GM12878 (cell line): ENCODE data around the gene LRP3.

Experiments used
- EP300 ChIP-seq, 2 experiments: fragments of 150-350 bp in 1 of 2; IDR thresholded peaks; 2 replicates each; pipeline ENCODE4 v1.6.1; 2011 to 2012; ENCODE audit warnings: low read depth in 2 of 2, low read length in 2 of 2, borderline replicate concordance in 1 of 2, improper control_type of control experiment in 1 of 2, inconsistent platforms in 1 of 2; ENCODE audit not compliant: control insufficient read depth in 1 of 2
- HDAC2 ChIP-seq: fragments of 200-600 bp; sonication (generic); IDR thresholded peaks from 2 replicates; pipeline ENCODE4 v1.6.1; 2017
- NFIC ChIP-seq: IDR thresholded peaks from 2 replicates; pipeline ENCODE4 v1.6.1; 2012; ENCODE audit warnings: low read depth, mild to moderate bottlenecking, inconsistent platforms, low read length, moderate library complexity
- POLR2A ChIP-seq: IDR thresholded peaks from 2 replicates; pipeline ENCODE4 v1.6.1; 2011; ENCODE audit warnings: low read depth, mild to moderate bottlenecking, low read length
- SMARCA5 ChIP-seq: fragments of 450-650 bp; IDR thresholded peaks from 2 replicates; pipeline ENCODE4 v1.6.1; 2017; ENCODE audit warnings: mild to moderate bottlenecking
- TAF1 ChIP-seq: IDR thresholded peaks from 2 replicates; pipeline ENCODE4 v1.6.1; 2011; ENCODE audit warnings: mild to moderate bottlenecking, low read depth, low read length, borderline replicate concordance
- TF ChIP-seq, protein P1 (sequence below), 3 experiments: IDR thresholded peaks in 2 of 3; conservative IDR thresholded peaks in 1 of 3; 2 replicates each; pipeline ENCODE4 v1.5.1; 2011; ENCODE audit warnings: low read depth in 3 of 3, low read length in 3 of 3, mild to moderate bottlenecking in 3 of 3, control low read depth in 2 of 3, moderate library complexity in 2 of 3, inconsistent platforms in 1 of 3, mixed read lengths in 1 of 3; ENCODE audit not compliant: control insufficient read depth in 2 of 3, insufficient read depth in 1 of 3; ENCODE audit errors: extremely low read depth in 1 of 3
- TF ChIP-seq, protein P2 (sequence below): IDR thresholded peaks from 2 replicates; pipeline ENCODE4 v1.6.1; 2012; ENCODE audit warnings: mild to moderate bottlenecking, low read depth, low read length
- TF ChIP-seq, protein P3 (sequence below): IDR thresholded peaks from 2 replicates; pipeline ENCODE4 v1.6.1; 2011; ENCODE audit warnings: low read depth, mild to moderate bottlenecking, low read length, moderate library complexity, borderline replicate concordance; ENCODE audit errors: extremely low read depth
- TF ChIP-seq, protein P4 (sequence below): IDR thresholded peaks from 2 replicates; pipeline ENCODE4 v1.6.1; 2012; ENCODE audit warnings: low read length, inconsistent platforms

DNA sequence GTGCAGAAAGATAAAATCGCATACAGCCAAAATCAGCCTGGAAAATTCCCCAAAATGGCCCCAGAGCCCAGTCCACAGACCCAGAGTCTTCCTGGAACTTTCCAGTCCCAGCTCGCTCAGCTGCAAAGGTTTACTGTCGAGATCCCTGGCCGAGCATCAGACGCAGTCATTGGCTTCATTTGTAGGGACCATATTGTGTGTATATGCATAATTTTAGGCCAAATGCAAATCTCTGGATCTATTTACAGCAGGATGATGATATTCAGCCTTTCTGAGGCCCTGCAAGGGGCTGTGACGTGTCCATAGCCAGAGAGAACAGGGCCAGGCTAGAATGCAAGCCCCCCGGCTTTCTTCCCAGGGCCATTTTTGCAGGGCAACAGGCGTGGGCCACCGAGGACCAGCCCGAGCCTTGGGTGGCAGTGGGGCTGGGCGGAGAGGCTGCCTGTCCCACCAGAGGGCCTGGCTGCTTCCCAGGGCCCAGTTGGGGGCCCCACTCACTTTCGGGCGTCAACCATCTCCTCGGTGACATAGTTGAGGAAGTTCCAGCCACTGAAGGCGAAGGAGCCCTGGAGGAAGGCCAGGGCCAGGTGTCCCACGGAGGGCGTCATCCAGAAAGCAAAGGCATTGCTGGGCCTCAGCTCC is 17.8 kb downstream of the LRP3 start:
- TF ChIP-seq, protein P1, sequence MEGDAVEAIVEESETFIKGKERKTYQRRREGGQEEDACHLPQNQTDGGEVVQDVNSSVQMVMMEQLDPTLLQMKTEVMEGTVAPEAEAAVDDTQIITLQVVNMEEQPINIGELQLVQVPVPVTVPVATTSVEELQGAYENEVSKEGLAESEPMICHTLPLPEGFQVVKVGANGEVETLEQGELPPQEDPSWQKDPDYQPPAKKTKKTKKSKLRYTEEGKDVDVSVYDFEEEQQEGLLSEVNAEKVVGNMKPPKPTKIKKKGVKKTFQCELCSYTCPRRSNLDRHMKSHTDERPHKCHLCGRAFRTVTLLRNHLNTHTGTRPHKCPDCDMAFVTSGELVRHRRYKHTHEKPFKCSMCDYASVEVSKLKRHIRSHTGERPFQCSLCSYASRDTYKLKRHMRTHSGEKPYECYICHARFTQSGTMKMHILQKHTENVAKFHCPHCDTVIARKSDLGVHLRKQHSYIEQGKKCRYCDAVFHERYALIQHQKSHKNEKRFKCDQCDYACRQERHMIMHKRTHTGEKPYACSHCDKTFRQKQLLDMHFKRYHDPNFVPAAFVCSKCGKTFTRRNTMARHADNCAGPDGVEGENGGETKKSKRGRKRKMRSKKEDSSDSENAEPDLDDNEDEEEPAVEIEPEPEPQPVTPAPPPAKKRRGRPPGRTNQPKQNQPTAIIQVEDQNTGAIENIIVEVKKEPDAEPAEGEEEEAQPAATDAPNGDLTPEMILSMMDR (IDR thresholded peaks at IDR 0.05 in 2 of 3, conservative IDR thresholded peaks at IDR 0.05 in 1 of 3; ENCODE audit: control insufficient read depth in 2 of 3, extremely low read depth in 1 of 3, insufficient read depth in 1 of 3, low read depth in 3 of 3, low read length in 3 of 3): no peak
- TF ChIP-seq, protein P2, sequence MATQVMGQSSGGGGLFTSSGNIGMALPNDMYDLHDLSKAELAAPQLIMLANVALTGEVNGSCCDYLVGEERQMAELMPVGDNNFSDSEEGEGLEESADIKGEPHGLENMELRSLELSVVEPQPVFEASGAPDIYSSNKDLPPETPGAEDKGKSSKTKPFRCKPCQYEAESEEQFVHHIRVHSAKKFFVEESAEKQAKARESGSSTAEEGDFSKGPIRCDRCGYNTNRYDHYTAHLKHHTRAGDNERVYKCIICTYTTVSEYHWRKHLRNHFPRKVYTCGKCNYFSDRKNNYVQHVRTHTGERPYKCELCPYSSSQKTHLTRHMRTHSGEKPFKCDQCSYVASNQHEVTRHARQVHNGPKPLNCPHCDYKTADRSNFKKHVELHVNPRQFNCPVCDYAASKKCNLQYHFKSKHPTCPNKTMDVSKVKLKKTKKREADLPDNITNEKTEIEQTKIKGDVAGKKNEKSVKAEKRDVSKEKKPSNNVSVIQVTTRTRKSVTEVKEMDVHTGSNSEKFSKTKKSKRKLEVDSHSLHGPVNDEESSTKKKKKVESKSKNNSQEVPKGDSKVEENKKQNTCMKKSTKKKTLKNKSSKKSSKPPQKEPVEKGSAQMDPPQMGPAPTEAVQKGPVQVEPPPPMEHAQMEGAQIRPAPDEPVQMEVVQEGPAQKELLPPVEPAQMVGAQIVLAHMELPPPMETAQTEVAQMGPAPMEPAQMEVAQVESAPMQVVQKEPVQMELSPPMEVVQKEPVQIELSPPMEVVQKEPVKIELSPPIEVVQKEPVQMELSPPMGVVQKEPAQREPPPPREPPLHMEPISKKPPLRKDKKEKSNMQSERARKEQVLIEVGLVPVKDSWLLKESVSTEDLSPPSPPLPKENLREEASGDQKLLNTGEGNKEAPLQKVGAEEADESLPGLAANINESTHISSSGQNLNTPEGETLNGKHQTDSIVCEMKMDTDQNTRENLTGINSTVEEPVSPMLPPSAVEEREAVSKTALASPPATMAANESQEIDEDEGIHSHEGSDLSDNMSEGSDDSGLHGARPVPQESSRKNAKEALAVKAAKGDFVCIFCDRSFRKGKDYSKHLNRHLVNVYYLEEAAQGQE: no peak
- TF ChIP-seq HDAC2 (no peak), NFIC (no peak), TAF1 (no peak), SMARCA5 (no peak), POLR2A (no peak), EP300 (IDR thresholded peaks at IDR 0.05; ENCODE audit: borderline replicate concordance in 1 of 2, control insufficient read depth in 1 of 2, low read depth in 2 of 2, low read length in 2 of 2) (no peak)
- TF ChIP-seq, protein P3, sequence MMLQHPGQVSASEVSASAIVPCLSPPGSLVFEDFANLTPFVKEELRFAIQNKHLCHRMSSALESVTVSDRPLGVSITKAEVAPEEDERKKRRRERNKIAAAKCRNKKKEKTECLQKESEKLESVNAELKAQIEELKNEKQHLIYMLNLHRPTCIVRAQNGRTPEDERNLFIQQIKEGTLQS: no peak
- TF ChIP-seq, protein P4, sequence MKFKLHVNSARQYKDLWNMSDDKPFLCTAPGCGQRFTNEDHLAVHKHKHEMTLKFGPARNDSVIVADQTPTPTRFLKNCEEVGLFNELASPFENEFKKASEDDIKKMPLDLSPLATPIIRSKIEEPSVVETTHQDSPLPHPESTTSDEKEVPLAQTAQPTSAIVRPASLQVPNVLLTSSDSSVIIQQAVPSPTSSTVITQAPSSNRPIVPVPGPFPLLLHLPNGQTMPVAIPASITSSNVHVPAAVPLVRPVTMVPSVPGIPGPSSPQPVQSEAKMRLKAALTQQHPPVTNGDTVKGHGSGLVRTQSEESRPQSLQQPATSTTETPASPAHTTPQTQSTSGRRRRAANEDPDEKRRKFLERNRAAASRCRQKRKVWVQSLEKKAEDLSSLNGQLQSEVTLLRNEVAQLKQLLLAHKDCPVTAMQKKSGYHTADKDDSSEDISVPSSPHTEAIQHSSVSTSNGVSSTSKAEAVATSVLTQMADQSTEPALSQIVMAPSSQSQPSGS: no peak
